H1 (cell line): Measurements from ENCODE around the gene RELCH. TPM values are rescaled to one million over a fixed set of nuclear protein-coding genes. Genes with fewer than 3 reads are reported as not detected.

Experiments used
- CTCF ChIA-PET: fragments of 300-600 bp; sonication (Branson Sonifier 250); formaldehyde crosslinking; loops from one replicate; lab custom pipeline; 2021; ENCODE audit not compliant: partially characterized antibody; lab: Charles Lee
- POLR2A ChIA-PET: fragments of 300-600 bp; sonication (Branson Sonifier 250); formaldehyde crosslinking; loops from one replicate; lab custom pipeline; 2021; ENCODE audit warnings: inconsistent platforms; ENCODE audit not compliant: partially characterized antibody; lab: Charles Lee
- DNase-seq, 2 experiments: peaks; one replicate each; pipeline versions ENCODE4 v3.0.0 to v3.0.0-alpha.2; 2010 to 2022; ENCODE audit warnings: low spot score in 2 of 2, low read depth in 1 of 2, mixed read lengths in 1 of 2
- FAIRE-seq: peaks from 2 replicates; lab custom pipeline; 2011; peaks lifted over from hg19 to GRCh38; lab: Jason Lieb, UNC
- H2AFZ ChIP-seq: 2 replicates; pipeline ENCODE4 v1.8.1; 2012; ENCODE audit warnings: low read length, inconsistent platforms
- H2AK5ac ChIP-seq: 2 replicates; pipeline ENCODE4 v1.6.1; 2013; ENCODE audit warnings: low read depth, low read length
- H2BK120ac ChIP-seq: replicated peaks from 2 replicates; pipeline ENCODE3; 2013; ENCODE audit warnings: low read depth, low read length, inconsistent platforms
- H2BK12ac ChIP-seq: 2 replicates; pipeline ENCODE4 v1.6.1; 2013; ENCODE audit warnings: low read depth, low read length
- H2BK15ac ChIP-seq: 2 replicates; pipeline ENCODE4 v1.6.1; 2013; ENCODE audit warnings: low read length
- H2BK20ac ChIP-seq: 2 replicates; pipeline ENCODE4 v1.6.1; 2013; ENCODE audit warnings: low read length
- H2BK5ac ChIP-seq: 2 replicates; pipeline ENCODE4 v1.6.1; 2013; ENCODE audit warnings: low read depth, low read length
- H3K14ac ChIP-seq: 2 replicates; pipeline ENCODE4 v1.6.1; 2013; ENCODE audit warnings: inconsistent platforms; ENCODE audit not compliant: insufficient read length
- H3K18ac ChIP-seq: 2 replicates; pipeline ENCODE4 v1.6.1; 2013; ENCODE audit warnings: low read length; ENCODE audit errors: extremely low read depth
- H3K23ac ChIP-seq: 2 replicates; pipeline ENCODE4 v1.6.1; 2013; ENCODE audit warnings: inconsistent platforms; ENCODE audit not compliant: insufficient read length
- H3K23me2 ChIP-seq: 2 replicates; pipeline ENCODE4 v1.6.1; 2013; ENCODE audit warnings: low read depth, low read length
- H3K27ac ChIP-seq: 2 replicates; pipeline ENCODE4 v1.6.1; 2011; ENCODE audit warnings: low read depth, low read length, inconsistent platforms
- H3K27me3 ChIP-seq, 4 experiments: replicated peaks in 1 of 4; 1 replicate in 1 of 4; 2 replicates in 3 of 4; pipeline versions ENCODE4 v1.6.1 to v1.8.1; 2011 to 2013; ENCODE audit warnings: low read length in 3 of 4, mild to moderate bottlenecking in 3 of 4, inconsistent platforms in 2 of 4, mixed read lengths in 2 of 4, moderate library complexity in 1 of 4; ENCODE audit not compliant: control insufficient read depth in 3 of 4, insufficient read depth in 3 of 4; ENCODE audit errors: extremely low read depth in 1 of 4
- H3K36me3 ChIP-seq, 4 experiments: 2 replicates each; pipeline versions ENCODE4 v1.6.1 to v1.8.1; 2011 to 2013; ENCODE audit warnings: mild to moderate bottlenecking in 4 of 4, low read length in 3 of 4, moderate library complexity in 2 of 4, control low read depth in 1 of 4, inconsistent platforms in 1 of 4; ENCODE audit not compliant: insufficient read depth in 4 of 4, control insufficient read depth in 2 of 4
- H3K4ac ChIP-seq: replicated peaks from 2 replicates; pipeline ENCODE3; 2013; ENCODE audit warnings: low read length, low read depth, mixed read lengths, inconsistent platforms; ENCODE audit not compliant: insufficient read length
- H3K4me1 ChIP-seq, 4 experiments: replicated peaks in 1 of 4; 1 replicate in 1 of 4; 2 replicates in 3 of 4; pipeline versions ENCODE4 v1.6.1 to v1.8.1; 2011 to 2013; ENCODE audit warnings: low read length in 3 of 4, inconsistent platforms in 2 of 4, mixed read lengths in 1 of 4; ENCODE audit not compliant: insufficient read depth in 4 of 4, control insufficient read depth in 3 of 4
- H3K4me2 ChIP-seq, 2 experiments: 2 replicates each; pipeline versions ENCODE4 v1.6.1 to v1.8.1; 2011 to 2013; ENCODE audit warnings: low read depth in 2 of 2, low read length in 2 of 2, control low read depth in 1 of 2, inconsistent platforms in 1 of 2, mild to moderate bottlenecking in 1 of 2; ENCODE audit not compliant: insufficient read depth in 1 of 2
- H3K4me3 ChIP-seq, 4 experiments: fragments of 200-600, 300-600 bp in 1 of 4; sonication (generic), shearing (Covaris generic), sonication (Bioruptor Twin) in 1 of 4; 2 replicates each; pipeline versions ENCODE4 v1.5.1 to v1.8.1; 2011 to 2016; ENCODE audit warnings: low read length in 4 of 4, low read depth in 3 of 4, control low read depth in 2 of 4, inconsistent platforms in 2 of 4, mild to moderate bottlenecking in 2 of 4, mixed read lengths in 1 of 4, moderate library complexity in 1 of 4; ENCODE audit not compliant: insufficient read depth in 2 of 4; ENCODE audit errors: extremely low read depth in 1 of 4
- H3K56ac ChIP-seq: replicated peaks from 2 replicates; pipeline ENCODE3; 2013; ENCODE audit warnings: low read depth, mild to moderate bottlenecking, mixed read lengths, low read length, inconsistent platforms; ENCODE audit not compliant: insufficient read length
- H3K79me1 ChIP-seq: 2 replicates; pipeline ENCODE4 v1.6.1; 2013; ENCODE audit warnings: low read depth, low read length, control low read depth
- H3K79me2 ChIP-seq, 2 experiments: 2 replicates each; pipeline versions ENCODE4 v1.6.1 to v1.8.1; 2012 to 2013; ENCODE audit warnings: low read length in 2 of 2, mild to moderate bottlenecking in 2 of 2, inconsistent platforms in 1 of 2; ENCODE audit not compliant: insufficient read depth in 2 of 2, control insufficient read depth in 1 of 2
- H3K9ac ChIP-seq, 4 experiments: replicated peaks in 1 of 4; 1 replicate in 1 of 4; 2 replicates in 3 of 4; pipeline versions ENCODE4 v1.6.1 to v1.8.1; 2011 to 2013; ENCODE audit warnings: low read depth in 3 of 4, low read length in 3 of 4, control low read depth in 2 of 4, mild to moderate bottlenecking in 2 of 4, moderate library complexity in 2 of 4, inconsistent platforms in 1 of 4; ENCODE audit errors: extremely low read depth in 1 of 4
- H3K9me3 ChIP-seq, 2 experiments: 2 replicates each; pipeline versions ENCODE4 v1.6.1 to v1.8.1; 2012 to 2013; ENCODE audit warnings: mild to moderate bottlenecking in 2 of 2, moderate library complexity in 2 of 2, control low read depth in 1 of 2, inconsistent platforms in 1 of 2, low read depth in 1 of 2, low read length in 1 of 2, mixed read lengths in 1 of 2; ENCODE audit not compliant: insufficient read depth in 2 of 2
- H4K20me1 ChIP-seq, 2 experiments: replicated peaks in 1 of 2; 2 replicates each; pipeline versions ENCODE3 to v1.8.1; 2011 to 2013; ENCODE audit warnings: inconsistent platforms in 2 of 2, low read length in 2 of 2, mild to moderate bottlenecking in 1 of 2; ENCODE audit not compliant: insufficient read depth in 2 of 2, control insufficient read depth in 1 of 2
- H4K5ac ChIP-seq: 2 replicates; pipeline ENCODE4 v1.6.1; 2013; ENCODE audit warnings: low read length, low read depth, mixed read lengths, inconsistent platforms; ENCODE audit not compliant: insufficient read length
- H4K8ac ChIP-seq: 2 replicates; pipeline ENCODE4 v1.8.0; 2013; ENCODE audit warnings: mild to moderate bottlenecking, moderate library complexity, low read length, inconsistent platforms; ENCODE audit not compliant: insufficient read depth; ENCODE audit errors: extremely low read depth
- H4K91ac ChIP-seq: replicated peaks from 2 replicates; pipeline ENCODE3; 2013; ENCODE audit warnings: low read length, mixed read lengths, inconsistent platforms; ENCODE audit not compliant: insufficient read length
- WGBS, 2 experiments: shearing (Covaris generic) in 1 of 2; methylation state at CpG; one replicate each; pipeline versions ENCODE4 v1.1.6 to v1.1.7; 2013 to 2015; ENCODE audit warnings: low lambda C conversion rate in 2 of 2, mixed read lengths in 2 of 2, inconsistent platforms in 1 of 2, low coverage in 1 of 2, missing lambda C conversion rate in 1 of 2; ENCODE audit not compliant: insufficient replicate concordance in 2 of 2, insufficient coverage in 1 of 2, insufficient read length in 1 of 2; ENCODE audit errors: extremely low coverage in 1 of 2, missing lambda C conversion rate in 1 of 2; 5-methylcytosine and 5-hydroxymethylcytosine counted together
- polyA plus RNA-seq, 7 experiments: library from polyadenylated mRNA; depleted of rRNA in 3 of 7; stranded (reverse) in 5 of 7; unstranded in 2 of 7; fragments of >200 nt in 5 of 7; fragments of 200-250 nt in 2 of 7; gene quantifications; 1 replicate in 5 of 7; 2 replicates in 1 of 7; 4 replicates in 1 of 7; pipeline versions ENCODE4 v1.2.1 to v1.2.3, GENCODE V29; 2011 to 2013; ENCODE audit warnings: missing spikeins in 2 of 7, mixed read lengths in 2 of 7
- total RNA-seq: library from RNA; stranded (reverse); fragmentation: NEBNext Ultra II Directional; extraction: Animal tissue kit (Norgen Biotek cat#: 25700); gene quantifications from 2 replicates; pipeline ENCODE4 v1.2.1, GENCODE V29; 2021

RELCH gene
- total and polyA plus RNA-seq, 2 of the 8 experiments (the other 6 are each of a cell fraction or from before 2014, with no cell fraction given) = 7.3 to 26.9 TPM

GRCh38 chr18:62285281-62285680 lies 98.2 kb downstream of the RELCH start:
- H3K56ac ChIP-seq = no peak overlapping the region
- H3K27me3 ChIP-seq = no peaks in the 10 kb centered on the region
- no peak overlapping the region for H3K23ac ChIP-seq
- no peak overlapping the region for H2BK20ac ChIP-seq
- ChIA-PET POLR2A (no interaction called here), CTCF (interaction anchor here (0.7 to 2.4 kb wide), 3 partner anchors 36 to 153 kb away, joined by 3 to 11 read pairs (median 3); no protein-coding TSS in a partner anchor)
- no peak overlapping the region for H2AK5ac ChIP-seq
- H3K27ac ChIP-seq = no peak overlapping the region
- peaks cover 0 to 12% (median 3%) of the 10 kb centered on the region in 4 experiments; a peak in 4 of 8 replicates for H3K36me3 ChIP-seq
- no peak overlapping the region for H3K18ac ChIP-seq
- no peak overlapping the region for H3K4me2 ChIP-seq
- H3K9me3 ChIP-seq = no peaks in the 10 kb centered on the region
- no peak overlapping the region for H2BK15ac ChIP-seq
- H3K4me3 ChIP-seq = no peak overlapping the region
- no peak overlapping the region for H2AFZ ChIP-seq
- no peak overlapping the region for H2BK12ac ChIP-seq
- no peaks in the 10 kb centered on the region for H3K79me2 ChIP-seq
- no peak overlapping the region for H2BK120ac ChIP-seq
- no peak overlapping the region for H2BK5ac ChIP-seq
- no peak overlapping the region for H4K5ac ChIP-seq
- no peaks in the 10 kb centered on the region for H3K23me2 ChIP-seq
- H4K8ac ChIP-seq = no peak overlapping the region
- DNase-seq = no peak
- no peak overlapping the region for H3K9ac ChIP-seq
- H3K79me1 ChIP-seq = no peaks in the 10 kb centered on the region
- 85 to 100% methylated on average over 2 to 6 of the region's 6 CpGs for WGBS, 2 experiments
- FAIRE-seq = no peak
- H3K14ac ChIP-seq = no peak overlapping the region
- no peaks in the 10 kb centered on the region for H3K4me1 ChIP-seq
- no peak overlapping the region for H3K4ac ChIP-seq
- no peak overlapping the region for H4K91ac ChIP-seq
- H4K20me1 ChIP-seq = no peaks in the 10 kb centered on the region
